ELF-1 (cell line): Measurements from ENCODE around the gene TBC1D21.
A peak's percentile ranks its signal among the peaks of the same experiment; 100 is the strongest.
"Not testable (repeated sequence)": the region's sequence is repeated elsewhere in the genome, so short reads cannot be mapped to it uniquely, and the experiment has no call there.

Experiments used
- DNase-seq: peaks from one replicate; pipeline ENCODE4 v3.0.0-alpha.2; 2016; ENCODE audit warnings: low read depth, low spot score

The TBC1D21 gene

GRCh38 chr15:73928241-73928579 is 54.8 kb downstream of the TBC1D21 start:
- DNase-seq: no peak

GRCh38 chr15:73928971-73929627 is 55.7 kb downstream of the TBC1D21 start:
- DNase-seq: peak; percentile 18

GRCh38 chr15:73930371-73930770 is 57.0 kb downstream of the TBC1D21 start:
- peak; percentile 20 for DNase-seq

GRCh38 chr15:73930790-73931281 is 57.5 kb downstream of the TBC1D21 start:
- no peak for DNase-seq

DNA sequence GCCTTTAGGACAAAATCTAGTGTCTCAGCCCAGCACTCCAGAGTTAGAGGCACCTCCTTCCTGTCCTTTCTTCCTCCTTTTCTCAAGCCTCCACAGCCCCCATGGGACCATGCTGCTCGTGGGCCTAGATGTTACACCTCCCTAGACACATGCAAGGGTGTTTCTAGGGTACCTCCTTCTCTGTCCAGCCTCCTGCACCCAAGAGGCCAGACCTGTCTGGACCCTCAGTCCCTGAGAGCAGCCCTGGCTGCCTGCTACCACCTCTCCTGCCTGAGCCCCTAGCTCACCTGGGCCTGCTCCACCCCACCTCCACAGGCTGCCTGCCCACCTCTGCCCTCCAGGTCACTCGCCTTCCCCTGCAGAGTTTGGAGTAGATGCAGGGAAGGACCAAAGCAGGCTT is 58.1 kb downstream of the TBC1D21 start:
- no peak for DNase-seq

DNA sequence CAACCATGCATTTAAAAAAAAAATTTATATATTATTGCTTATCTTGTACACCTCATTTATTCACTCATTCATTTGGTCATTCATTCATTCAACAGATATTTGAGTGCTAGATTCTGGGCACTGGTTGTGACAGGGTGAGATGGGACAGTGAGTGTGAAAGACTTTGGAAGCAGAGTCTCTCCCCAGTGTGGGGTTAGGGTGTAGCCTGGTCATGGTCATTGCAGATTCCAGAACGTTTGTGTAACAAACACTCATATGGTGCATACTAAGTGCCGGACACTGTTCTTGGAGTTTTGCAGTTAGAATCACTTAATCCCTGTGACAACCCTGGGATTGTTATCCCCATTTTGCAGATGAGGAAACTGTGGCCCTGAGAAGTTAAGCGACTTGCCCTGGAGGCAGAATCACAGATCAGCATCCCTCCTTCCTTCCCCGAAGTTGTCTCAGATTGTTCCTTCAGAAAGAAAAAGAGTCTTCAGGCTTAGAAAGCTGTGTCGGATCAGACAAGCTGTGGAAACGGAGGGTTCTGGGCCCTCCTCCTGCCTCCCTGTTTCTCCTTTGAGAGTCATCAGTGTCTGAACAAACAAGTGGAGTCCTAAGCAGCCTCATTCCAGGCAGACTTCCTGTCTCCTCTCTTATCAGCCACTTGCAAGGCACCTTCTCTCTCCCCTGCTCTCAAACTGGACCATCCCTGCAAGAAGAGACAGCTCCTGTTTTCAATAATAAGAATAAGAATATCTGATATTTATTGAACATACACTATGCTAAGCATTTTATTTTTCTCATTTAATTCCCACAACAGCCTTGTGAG is 59.2 kb downstream of the TBC1D21 start:
- no peak for DNase-seq

DNA sequence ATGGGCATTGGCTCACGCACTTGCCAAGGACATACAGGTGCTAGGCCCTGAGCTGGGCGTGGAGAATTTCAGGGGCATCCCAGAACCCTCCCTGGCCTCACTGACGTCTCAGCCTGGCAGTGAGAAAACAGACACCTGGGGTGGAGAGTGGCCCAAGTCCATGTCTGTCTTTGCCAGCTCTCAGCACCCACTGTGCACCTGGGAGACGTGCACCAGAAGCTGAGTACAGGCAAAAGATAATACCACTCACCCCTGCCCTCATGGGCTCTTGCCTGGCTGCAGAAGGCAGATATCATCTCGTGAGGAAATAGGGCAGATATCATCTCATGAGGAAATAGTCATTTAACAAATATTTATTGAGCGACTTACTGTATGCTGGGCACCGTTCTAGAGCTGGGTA is 60.9 kb downstream of the TBC1D21 start:
- no peak for DNase-seq

- peak; percentile 42 for DNase-seq
Measured at GRCh38 chr15:73935547-73935946, 62.2 kb downstream of the TBC1D21 start.

DNA sequence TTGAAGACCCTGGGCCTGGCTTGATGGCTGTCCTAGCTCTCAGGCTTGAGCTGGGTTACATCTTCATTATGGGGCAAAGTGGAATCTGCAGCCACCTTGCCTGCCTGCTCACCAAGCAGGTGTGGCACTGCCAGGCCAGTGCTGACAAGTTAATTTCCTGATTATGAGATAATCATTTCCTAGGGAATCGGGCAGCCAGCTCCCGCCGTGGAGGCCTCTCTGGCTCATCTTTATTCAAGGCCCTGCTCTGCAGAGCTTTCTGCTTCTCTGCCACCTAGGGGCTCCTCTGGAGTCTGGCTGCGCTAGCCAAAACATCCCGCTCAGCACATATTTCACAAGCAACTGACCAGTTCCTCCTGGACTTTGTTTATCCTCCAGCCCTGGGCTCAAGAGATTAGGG is 62.8 kb downstream of the TBC1D21 start:
- DNase-seq: peak; percentile 47

DNA sequence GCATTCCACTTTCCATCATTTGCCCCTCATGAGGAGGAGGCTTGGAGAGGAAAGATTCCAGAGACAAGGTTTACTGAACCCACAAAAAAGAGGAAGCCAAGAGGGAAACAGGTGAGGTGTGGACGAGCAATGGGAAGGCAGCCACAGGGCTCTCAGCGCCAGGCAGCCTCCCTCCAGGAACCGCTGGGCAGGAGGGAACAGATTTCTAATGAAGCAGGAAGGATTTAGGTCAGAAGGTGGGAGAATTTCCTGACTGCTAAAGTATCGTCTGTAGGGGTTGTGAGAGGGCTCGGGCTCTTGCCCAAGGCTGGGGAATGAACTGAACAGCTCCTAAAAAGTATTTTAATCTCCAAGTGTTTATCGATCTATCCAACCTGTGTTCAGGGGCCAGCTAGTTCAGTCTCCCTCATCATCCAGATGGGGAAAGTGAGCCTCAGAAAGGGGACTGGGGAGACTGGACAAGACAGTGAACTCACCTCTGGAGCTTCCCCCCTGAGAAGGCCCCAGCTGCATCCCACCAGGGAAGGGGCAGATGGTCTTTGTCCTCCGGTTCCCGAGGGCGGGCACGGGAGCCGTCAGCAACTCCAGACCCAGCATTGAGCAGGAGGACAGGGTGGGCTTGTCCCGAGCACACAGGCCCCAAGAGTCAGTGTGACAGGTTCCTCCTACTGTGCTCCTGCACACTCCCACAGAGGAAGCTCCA is 63.4 kb downstream of the TBC1D21 start:
- no peak for DNase-seq

GRCh38 chr15:73937296-73937695 is 63.9 kb downstream of the TBC1D21 start:
- DNase-seq: no peak

- no peak for DNase-seq
Measured at GRCh38 chr15:73937726-73938125, 64.4 kb downstream of the TBC1D21 start.

DNA sequence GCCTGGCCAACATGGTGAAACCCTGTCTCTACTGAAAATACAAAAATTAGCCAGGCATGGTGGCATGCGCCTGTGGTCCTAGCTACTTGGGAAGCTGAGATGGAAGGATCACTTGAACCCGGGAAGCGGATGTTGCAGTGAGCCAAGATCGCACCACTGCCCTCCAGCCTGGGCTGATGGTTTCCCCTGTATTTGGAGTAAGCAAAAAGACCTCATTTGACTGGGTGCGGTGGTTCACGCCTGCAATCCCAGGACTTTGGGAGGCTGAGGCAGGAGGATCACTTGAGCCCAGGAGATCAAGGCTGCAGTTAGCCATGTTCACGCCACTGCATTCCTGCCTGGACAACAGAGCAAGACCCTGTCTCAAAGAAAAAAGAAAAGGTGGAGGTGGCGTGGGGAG is 65.2 kb downstream of the TBC1D21 start:
- not testable (repeated sequence) for DNase-seq
